Activated naive CD4-positive, alpha-beta T cell treated with anti-CD3 and anti-CD28 coated beads for 36 hours (primary cell): Measurements from ENCODE around the gene ARNT2. TPM values are rescaled to one million over a fixed set of nuclear protein-coding genes. Genes with fewer than 3 reads are reported as not detected.
A peak's percentile ranks its signal among the peaks of the same experiment; 100 is the strongest.
"Not testable (repeated sequence)": the region's sequence is repeated elsewhere in the genome, so short reads cannot be mapped to it uniquely, and the experiment has no call there.

Experiments
- CTCF ChIA-PET: fragments of 350-600 bp; sonication (Branson Sonifier 250); formaldehyde crosslinking; loops from one replicate; lab custom pipeline; 2021; ENCODE audit warnings: antibody characterized with exemption; lab: Charles Lee
- DNase-seq: peaks from one replicate; pipeline ENCODE4 v3.0.0-alpha.2; 2020
- H3K27ac Mint-ChIP-seq: one replicate; pipeline ENCODE4 v1.8.0; 2021; ENCODE audit warnings: mild to moderate bottlenecking, mixed read lengths
- H3K27me3 Mint-ChIP-seq: one replicate; pipeline ENCODE4 v1.8.0; 2021; ENCODE audit warnings: low read depth, mixed read lengths
- H3K36me3 Mint-ChIP-seq: one replicate; pipeline ENCODE4 v1.8.0; 2021; ENCODE audit warnings: low read depth, mixed read lengths
- H3K4me1 Mint-ChIP-seq: one replicate; pipeline ENCODE4 v1.8.0; 2021; ENCODE audit warnings: low read depth, mixed read lengths
- H3K4me3 Mint-ChIP-seq: one replicate; pipeline ENCODE4 v1.8.0; 2021; ENCODE audit warnings: mild to moderate bottlenecking, moderate library complexity, mixed read lengths
- H3K9me3 Mint-ChIP-seq: one replicate; pipeline ENCODE4 v1.8.0; 2021; ENCODE audit warnings: mixed read lengths
- intact Hi-C: fragments of 100-400 bp; cut with micrococcal nuclease; formaldehyde crosslinking; loops from one replicate; pipeline ENCODE4 v1.15.1; 2023
- total RNA-seq, 2 experiments: library from RNA; stranded (reverse); gene quantifications; one replicate each; pipeline ENCODE4 v1.2.3, GENCODE V29; 2021

The ARNT2 gene
- total RNA-seq, 2 experiments from 2014 or later: 0.14 TPM; not detected in 1

DNA sequence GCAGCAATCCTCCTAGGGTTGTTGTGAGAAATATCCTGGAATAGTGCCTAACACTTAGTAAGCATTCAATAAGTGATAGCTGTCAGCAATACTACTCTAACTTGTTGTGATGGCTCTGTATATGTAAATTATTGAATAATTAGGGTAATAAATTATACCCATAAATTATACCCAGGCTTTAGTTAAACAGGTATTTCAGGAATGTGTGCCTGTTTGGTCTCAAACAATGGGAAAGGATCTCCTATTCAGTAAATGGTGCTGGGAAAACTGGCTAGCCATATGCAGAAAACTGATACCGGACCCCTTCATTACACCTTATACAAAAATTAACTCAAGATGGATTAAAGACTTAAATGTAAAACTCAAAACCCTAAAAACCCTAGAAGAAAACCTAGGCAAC is 14.8 kb upstream of the ARNT2 start:
- no peak for DNase-seq
- Mint-ChIP-seq H3K4me3 (no peak overlapping the region), H3K27me3 (peaks cover 7% of the 10 kb centered on the region), H3K27ac (no peak overlapping the region), H3K4me1 (no peaks in the 10 kb centered on the region), H3K9me3 (no peaks in the 10 kb centered on the region), H3K36me3 (no peaks in the 10 kb centered on the region)
- CTCF ChIA-PET: no interaction called here
- intact Hi-C loops: no loop called here

DNA sequence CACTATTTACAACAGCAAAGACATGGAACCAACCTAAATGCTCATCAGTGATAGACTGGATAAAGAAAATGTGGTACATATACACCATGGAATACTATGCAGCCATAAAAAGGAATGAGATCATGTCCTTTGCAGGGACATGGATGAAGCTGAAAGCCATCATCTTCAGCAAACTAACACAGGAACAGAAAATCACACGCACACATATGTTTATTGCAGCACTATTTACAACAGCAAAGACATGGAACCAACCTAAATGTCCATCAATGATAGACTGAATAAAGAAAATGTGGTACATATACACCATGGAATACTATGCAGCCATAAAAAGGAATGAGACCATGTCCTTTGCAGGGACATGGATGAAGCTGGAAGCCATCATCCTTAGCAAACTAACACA is 13.2 kb upstream of the ARNT2 start:
- H3K9me3 Mint-ChIP-seq, H3K4me3 Mint-ChIP-seq, H3K27ac Mint-ChIP-seq, H3K4me1 Mint-ChIP-seq, H3K36me3 Mint-ChIP-seq, CTCF ChIA-PET, DNase-seq, intact Hi-C loops: not testable (repeated sequence)
- H3K27me3 Mint-ChIP-seq: peaks cover 11% of the 10 kb centered on the region

DNA sequence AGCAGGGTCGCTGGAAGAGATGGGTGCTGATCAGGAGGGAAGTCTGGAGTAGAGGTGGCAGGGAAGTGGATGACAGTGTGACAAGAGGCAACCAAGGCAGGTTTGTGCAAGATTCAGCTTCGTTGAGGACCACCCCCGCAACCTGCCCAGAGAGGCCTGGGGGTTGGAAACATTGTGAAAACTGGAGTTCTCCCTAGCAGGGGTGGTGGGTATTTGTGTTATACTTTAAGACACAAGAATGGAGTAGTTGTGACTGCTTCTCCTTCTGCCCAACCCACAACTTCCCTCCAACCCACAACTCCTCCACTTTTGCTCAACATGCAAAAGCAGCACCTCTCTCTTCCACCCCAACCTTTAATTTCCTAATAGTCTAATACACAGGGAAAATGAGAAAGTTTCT is 8.6 kb upstream of the ARNT2 start:
- Mint-ChIP-seq H3K27ac (no peak overlapping the region), H3K27me3 (peaks cover 39% of the 10 kb centered on the region), H3K4me1 (no peaks in the 10 kb centered on the region), H3K9me3 (no peaks in the 10 kb centered on the region), H3K4me3 (no peak overlapping the region), H3K36me3 (no peaks in the 10 kb centered on the region)
- intact Hi-C loops: no loop called here
- no peak for DNase-seq
- CTCF ChIA-PET: no interaction called here

DNA sequence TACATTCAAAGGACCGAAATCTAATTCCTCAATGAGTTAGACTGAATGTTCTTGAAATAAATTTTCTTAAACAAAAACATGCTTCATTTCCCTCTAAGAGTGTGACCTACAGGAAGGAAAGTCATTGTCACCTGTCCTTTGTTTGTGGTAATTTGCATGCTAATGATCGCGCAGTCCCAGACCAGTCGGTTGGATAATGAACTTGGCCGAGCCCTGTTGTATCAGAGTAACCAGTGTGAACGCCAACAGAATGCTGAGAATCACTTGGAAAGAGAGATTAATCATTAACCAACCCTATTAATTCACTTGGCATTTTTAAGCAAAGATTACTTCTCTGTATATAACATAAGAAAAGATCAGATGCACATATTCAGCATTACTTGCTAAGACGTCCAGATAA is 8.1 kb upstream of the ARNT2 start:
- Mint-ChIP-seq H3K4me3 (no peak overlapping the region), H3K36me3 (no peaks in the 10 kb centered on the region), H3K9me3 (no peaks in the 10 kb centered on the region), H3K27ac (no peak overlapping the region), H3K27me3 (peaks cover 35% of the 10 kb centered on the region), H3K4me1 (no peaks in the 10 kb centered on the region)
- no peak for DNase-seq
- CTCF ChIA-PET: no interaction called here
- intact Hi-C loops: no loop called here

DNA sequence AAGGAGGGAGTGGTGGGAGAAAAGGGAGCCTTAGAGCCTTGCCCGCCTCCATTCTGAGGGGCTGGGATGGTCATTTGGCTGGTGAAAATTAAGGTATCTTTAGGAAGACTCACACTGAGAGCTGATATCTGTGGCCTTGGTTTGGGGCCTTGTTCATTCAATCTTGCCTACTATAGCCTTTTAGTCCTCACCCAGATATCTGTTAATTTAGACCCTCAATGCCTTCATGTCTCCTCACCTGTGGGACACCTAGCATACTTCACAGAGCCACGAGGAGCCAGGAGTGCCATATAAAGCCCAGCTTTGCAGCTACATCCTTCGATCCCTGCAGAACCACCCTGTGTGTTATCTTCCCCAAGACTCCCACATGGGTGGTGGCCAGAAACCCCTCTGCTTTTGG is 4.7 kb upstream of the ARNT2 start:
- no peaks in the 10 kb centered on the region for H3K9me3 Mint-ChIP-seq
- no peak for DNase-seq
- no peaks in the 10 kb centered on the region for H3K4me1 Mint-ChIP-seq
- no peak overlapping the region for H3K27ac Mint-ChIP-seq
- CTCF ChIA-PET: no interaction called here
- H3K36me3 Mint-ChIP-seq: no peaks in the 10 kb centered on the region
- H3K27me3 Mint-ChIP-seq: peaks cover 59% of the 10 kb centered on the region
- intact Hi-C loops: no loop called here
- no peak overlapping the region for H3K4me3 Mint-ChIP-seq

DNA sequence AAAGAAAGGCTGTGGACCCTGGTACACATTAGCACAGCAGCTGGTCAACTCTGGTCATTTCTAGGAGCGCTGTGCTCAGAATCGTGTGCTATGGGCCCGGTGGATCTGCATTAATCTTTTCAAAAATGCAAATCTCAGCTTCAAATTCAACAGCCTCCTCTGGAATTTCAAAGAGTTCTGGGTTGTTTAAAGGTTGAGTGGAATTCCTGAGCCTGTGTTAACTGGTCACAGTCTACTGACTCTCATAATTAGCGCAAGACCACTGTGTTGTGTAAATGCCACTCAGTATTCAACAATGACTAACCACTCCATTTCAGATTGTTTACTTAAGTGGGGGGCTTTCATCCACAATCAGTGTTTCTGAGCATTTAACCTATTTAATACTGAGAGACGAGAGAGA is 2.7 kb upstream of the ARNT2 start:
- Mint-ChIP-seq H3K27ac (no peak overlapping the region), H3K9me3 (no peaks in the 10 kb centered on the region), H3K4me3 (no peak overlapping the region), H3K27me3 (peaks cover 71% of the 10 kb centered on the region), H3K4me1 (peaks cover 4% of the 10 kb centered on the region), H3K36me3 (no peaks in the 10 kb centered on the region)
- CTCF ChIA-PET: no interaction called here
- no peak for DNase-seq
- intact Hi-C loops: no loop called here

DNA sequence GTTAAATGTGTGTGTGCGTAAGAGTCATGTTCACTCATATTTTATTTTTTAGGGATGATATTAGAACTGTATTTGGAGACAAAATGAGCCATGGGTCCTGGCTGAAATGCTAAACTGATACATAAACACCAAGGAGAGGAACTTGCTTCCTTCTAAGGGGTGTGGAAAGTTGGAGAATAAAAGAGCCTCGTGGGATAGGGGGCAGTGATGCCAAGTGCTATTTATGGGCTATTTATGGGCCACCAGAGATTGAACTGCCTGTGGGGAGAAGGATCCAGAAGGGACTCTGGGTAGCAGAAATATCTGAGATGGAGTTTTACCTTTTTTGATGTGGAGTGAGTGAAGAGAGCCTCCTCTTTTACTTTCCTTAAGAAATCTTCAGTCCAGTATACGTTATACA is 1.8 kb upstream of the ARNT2 start:
- no peaks in the 10 kb centered on the region for H3K36me3 Mint-ChIP-seq
- peaks cover 4% of the 10 kb centered on the region for H3K4me1 Mint-ChIP-seq
- CTCF ChIA-PET: no interaction called here

DNA sequence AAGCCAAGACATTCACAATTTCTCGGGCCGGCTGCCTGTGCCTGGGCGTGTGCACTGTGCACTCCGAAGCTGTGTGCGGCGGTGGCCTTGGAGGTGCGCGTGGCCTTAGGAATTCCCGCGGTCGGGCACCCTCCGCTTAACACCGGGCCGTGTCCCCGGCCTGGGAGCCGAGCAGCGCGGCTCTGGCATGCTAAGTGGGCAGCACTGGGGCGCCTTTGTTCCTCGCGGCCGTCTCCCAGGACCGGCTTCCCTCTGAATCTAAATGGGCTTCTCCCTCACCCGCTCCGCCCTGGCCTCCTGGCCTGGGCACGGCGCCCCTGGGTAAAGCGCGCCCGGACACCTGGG is 498 bp upstream of the ARNT2 start:
- CTCF ChIA-PET: no interaction called here
- intact Hi-C loops: no loop called here
- no peak for DNase-seq
- Mint-ChIP-seq H3K9me3 (no peaks in the 10 kb centered on the region), H3K27ac (no peak overlapping the region), H3K27me3 (peaks cover 64% of the 10 kb centered on the region), H3K36me3 (no peaks in the 10 kb centered on the region), H3K4me1 (peaks cover 4% of the 10 kb centered on the region), H3K4me3 (no peak overlapping the region)

More for the DNA sequence above, 1.8 kb upstream of the ARNT2 start:
- Mint-ChIP-seq H3K9me3 (no peaks in the 10 kb centered on the region), H3K4me3 (no peak overlapping the region), H3K27me3 (peaks cover 72% of the 10 kb centered on the region), H3K27ac (no peak overlapping the region)
- DNase-seq: no peak
- intact Hi-C loops: no loop called here

DNA sequence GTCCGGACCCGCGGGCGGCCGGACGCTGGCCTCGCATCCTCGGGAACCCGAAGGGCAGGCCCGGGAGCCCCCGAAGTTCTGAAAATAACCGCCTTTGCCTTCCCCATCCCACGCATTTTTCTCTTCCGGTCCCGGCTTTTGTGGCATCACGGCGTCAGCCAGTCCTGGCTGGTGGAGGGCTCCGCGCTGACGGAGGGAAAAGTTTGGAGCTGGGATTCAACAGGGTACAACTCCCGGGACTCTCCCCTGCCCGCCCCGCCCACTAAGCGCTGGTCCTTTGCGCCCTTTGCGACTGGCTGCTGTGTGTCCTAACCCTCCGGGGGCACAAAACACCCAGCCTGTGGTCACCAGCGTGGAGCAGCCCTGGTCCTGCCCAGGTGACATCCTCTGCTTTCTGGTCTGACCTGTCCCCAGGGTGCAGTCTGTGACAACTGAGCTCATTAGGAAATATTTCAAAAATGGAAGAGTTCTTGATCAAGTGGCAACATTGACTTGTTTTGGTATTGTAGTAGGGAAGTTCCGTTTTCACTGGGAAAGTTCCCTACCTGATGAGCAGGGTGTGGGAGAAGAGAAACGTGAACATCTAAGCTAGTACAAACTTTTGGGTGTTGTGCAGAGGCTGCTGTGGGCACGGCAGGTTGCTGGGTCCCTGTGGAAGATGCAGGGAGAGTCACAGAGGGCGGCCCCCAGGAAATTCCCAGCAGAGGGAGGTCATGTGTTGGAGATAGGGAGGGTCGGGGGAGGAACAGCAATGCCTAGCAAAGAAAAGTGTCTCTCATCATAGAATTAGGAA is 775 bp downstream of the ARNT2 start:
- intact Hi-C loops: no loop called here
- peak overlapping the region; percentile 32 for H3K4me3 Mint-ChIP-seq
- DNase-seq: peak; percentile 34
- CTCF ChIA-PET: no interaction called here
- H3K4me1 Mint-ChIP-seq: peaks cover 4% of the 10 kb centered on the region
- peaks cover 64% of the 10 kb centered on the region for H3K27me3 Mint-ChIP-seq
- H3K36me3 Mint-ChIP-seq: no peaks in the 10 kb centered on the region
- H3K27ac Mint-ChIP-seq: no peak overlapping the region
- no peaks in the 10 kb centered on the region for H3K9me3 Mint-ChIP-seq

DNA sequence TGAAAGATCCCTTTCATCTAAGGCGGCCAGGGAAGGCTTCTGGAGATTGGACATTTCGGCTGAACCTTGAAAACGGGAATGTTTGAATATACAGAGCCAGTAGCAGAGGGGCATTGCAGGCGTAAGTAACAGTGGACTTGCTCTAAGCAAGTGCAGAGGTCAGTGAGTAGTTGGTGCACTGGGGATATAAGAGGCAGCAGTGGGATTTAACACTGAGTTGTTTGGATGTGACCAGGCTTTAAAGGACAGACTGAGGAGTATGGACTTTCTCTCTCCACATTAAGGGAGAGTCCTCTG is 1.3 kb downstream of the ARNT2 start:
- intact Hi-C loops: no loop called here
- Mint-ChIP-seq H3K4me1 (peaks cover 4% of the 10 kb centered on the region), H3K36me3 (no peaks in the 10 kb centered on the region), H3K4me3 (peak overlapping the region; percentile 0), H3K27ac (no peak overlapping the region), H3K9me3 (no peaks in the 10 kb centered on the region), H3K27me3 (peaks cover 63% of the 10 kb centered on the region)
- DNase-seq: no peak
- CTCF ChIA-PET: no interaction called here

DNA sequence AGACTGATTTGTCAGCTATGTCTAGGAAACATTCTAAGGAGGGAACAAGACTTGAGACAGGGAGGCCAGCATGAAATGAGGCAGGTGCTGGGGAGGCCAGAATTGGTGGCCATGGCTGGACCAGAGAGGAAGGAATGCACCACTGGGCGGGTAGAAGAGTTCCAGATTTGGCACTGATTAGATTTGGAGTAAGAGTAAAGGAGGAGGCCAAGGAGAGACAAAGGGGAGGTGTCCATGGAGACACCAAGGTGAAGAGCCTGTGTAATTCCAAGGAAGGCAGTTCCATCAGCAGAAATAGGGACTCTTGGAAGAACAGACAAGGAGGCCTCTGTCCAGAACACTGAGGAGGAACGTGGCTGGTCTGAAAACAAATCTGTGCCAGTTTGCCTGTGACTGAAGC is 1.8 kb downstream of the ARNT2 start:
- Mint-ChIP-seq H3K27me3 (peaks cover 64% of the 10 kb centered on the region), H3K4me3 (no peak overlapping the region), H3K27ac (no peak overlapping the region), H3K9me3 (no peaks in the 10 kb centered on the region), H3K4me1 (peaks cover 4% of the 10 kb centered on the region), H3K36me3 (no peaks in the 10 kb centered on the region)
- intact Hi-C loops: no loop called here
- CTCF ChIA-PET: interaction anchor here (0.6 kb wide), 1 partner anchor 354 kb away, joined by 5 read pairs; no protein-coding TSS in a partner anchor
- DNase-seq: no peak

DNA sequence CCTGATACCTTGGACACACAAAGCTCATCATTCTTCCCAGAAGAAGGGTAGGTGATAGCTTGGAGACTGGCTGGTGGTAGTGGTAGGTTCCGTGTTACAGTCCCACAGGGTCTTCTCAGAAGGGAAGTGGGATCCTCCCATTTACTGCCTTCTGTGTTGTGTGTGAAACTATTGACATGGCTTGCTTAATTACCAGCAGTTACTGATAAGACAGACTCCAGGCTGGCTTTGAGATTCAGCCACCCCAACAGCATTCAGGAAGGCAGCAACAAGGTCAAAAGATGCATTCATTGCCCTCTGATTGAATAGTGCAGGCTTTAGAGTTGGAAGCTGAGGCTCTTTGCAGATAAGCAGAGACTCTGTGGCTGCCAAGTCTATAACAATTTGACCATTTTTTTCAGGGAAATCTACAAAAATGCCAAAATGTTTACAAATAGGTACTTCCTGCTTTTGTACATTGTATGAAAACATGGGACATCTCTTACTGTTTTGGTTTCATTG is 7.7 kb downstream of the ARNT2 start:
- peaks cover 33% of the 10 kb centered on the region for H3K27me3 Mint-ChIP-seq
- no peak overlapping the region for H3K4me3 Mint-ChIP-seq
- CTCF ChIA-PET: interaction anchor here (0.7 kb wide), 1 partner anchor 63 kb away, joined by 4 read pairs; no protein-coding TSS in a partner anchor

DNA sequence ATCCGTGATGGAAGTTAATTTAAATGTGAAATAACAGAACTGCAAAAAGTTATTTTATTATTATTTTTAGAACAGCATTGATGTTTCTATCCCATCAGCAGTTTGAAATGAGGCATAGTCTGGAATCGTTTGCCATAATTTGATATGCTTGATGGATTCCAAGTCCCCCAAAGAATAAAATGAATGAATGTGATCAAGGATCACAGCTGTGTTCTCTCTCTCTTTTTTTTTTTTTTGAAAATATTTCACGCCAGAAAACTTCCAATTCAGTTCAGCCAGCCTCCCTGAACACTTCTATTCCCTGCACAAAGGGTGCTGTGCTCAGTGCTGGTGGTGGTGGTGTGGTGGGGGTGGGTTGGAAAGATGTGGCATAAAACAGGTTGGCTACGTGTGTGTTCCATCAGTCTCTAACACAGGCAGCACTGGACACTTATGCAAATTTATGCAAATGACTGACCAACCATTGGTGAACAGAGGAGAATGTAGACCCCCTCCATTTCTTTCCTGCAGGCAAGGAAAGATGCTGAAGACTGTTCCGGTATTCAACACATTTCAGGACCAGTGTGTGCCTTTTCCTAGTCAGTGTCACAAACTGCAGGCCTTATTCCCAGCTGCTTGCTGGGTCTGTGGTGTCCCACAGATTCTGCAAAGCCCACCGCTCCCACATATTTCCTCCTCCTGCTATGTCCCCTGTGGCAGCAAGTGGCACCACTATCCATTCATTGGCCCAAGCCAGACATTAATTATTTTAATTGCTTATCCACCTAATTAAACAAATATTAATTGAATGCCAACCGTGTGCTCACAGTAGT is 10.6 kb downstream of the ARNT2 start:
- intact Hi-C loops: no loop called here
- CTCF ChIA-PET: no interaction called here
- H3K4me3 Mint-ChIP-seq: no peak overlapping the region

More for the DNA sequence above, 7.7 kb downstream of the ARNT2 start:
- H3K4me1 Mint-ChIP-seq: no peaks in the 10 kb centered on the region
- H3K27ac Mint-ChIP-seq: no peak overlapping the region
- H3K9me3 Mint-ChIP-seq: no peaks in the 10 kb centered on the region
- H3K36me3 Mint-ChIP-seq: no peaks in the 10 kb centered on the region
- no peak for DNase-seq
- intact Hi-C loops: no loop called here

More for the DNA sequence above, 10.6 kb downstream of the ARNT2 start:
- Mint-ChIP-seq H3K4me1 (no peaks in the 10 kb centered on the region), H3K27me3 (peaks cover 34% of the 10 kb centered on the region), H3K27ac (no peak overlapping the region), H3K9me3 (no peaks in the 10 kb centered on the region), H3K36me3 (no peaks in the 10 kb centered on the region)
- no peak for DNase-seq
